ENCODE measurements around the gene TLN1.
A peak's percentile ranks its signal among the peaks of the same experiment; 100 is the strongest.

The TLN1 gene

DNA sequence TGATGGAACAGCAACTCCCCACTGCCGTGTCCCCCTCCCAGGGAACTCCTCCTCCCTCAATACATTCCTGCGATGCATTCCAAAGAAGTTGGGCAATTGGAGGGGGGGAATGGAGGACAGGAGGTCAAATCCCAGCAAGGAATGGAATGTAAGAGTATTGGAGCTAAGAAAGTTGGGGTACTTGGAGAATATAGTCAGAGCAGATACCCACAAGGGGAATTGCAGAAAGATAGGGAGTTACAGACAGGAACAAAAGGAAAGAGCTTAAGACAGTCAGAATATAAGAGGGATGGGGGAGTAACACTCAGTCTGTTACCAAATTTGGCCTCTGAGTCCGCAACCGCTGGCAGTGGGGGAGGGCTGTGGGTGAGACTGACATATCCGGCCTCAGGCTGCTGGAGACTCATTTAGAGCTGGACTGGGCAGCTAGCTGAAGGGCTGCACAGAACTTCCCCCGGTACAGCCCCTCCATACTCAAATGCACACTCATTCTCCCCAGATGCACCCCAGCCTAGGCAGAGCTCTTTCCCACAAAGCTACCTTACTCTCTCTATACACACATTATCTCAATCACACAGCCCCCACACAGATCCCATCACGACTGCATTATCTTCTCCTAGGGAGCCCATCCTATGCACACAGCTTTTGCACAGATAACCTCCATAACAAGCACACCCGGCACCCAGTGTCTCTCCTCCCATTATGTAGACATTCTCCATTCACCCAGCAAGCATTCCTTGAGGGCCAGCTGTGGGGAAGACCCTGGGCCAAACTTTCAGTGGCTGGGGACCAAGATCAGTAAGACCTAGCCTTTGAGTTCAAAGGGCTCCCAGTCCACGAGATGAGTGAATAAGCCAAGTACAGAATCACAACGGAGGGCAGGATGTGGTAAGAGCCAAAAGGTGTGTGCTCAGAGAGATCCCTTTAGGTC, 3.7 kb downstream of the TLN1 start:
- H3K36me3 ChIP-seq (replicated peaks in 1 of 2; ENCODE audit: control insufficient read depth in 2 of 2, insufficient read depth in 2 of 2, low read length in 2 of 2) = peaks cover 21 to 46% of the 10 kb centered on the region in 2 donors
- peak; percentile 72 for DNase-seq (ENCODE audit: low spot score)
- H3K18ac ChIP-seq (ENCODE audit: low read length) = peak overlapping the region; percentile 38
- peak overlapping the region; percentile 91 for H3K27ac ChIP-seq (replicated peaks; ENCODE audit: low read length)
- H3K27me3 ChIP-seq (ENCODE audit: control insufficient read depth in 3 of 3, insufficient read depth in 3 of 3, low read depth in 1 of 3, low read length in 3 of 3) = no peaks in the 10 kb centered on the region
- H3K4me3 ChIP-seq (ENCODE audit: low read length in 2 of 2) = peak overlapping the region in 1 of 2 donors; percentile 38
- no peak overlapping the region for H2BK15ac ChIP-seq (ENCODE audit: low read length)
- no peak overlapping the region for H2AK5ac ChIP-seq (ENCODE audit: low read depth, low read length)
- H3K4me2 ChIP-seq (ENCODE audit: insufficient read depth, low read length, poor library complexity, severe bottlenecking) = peak overlapping the region; percentile 52
- no peak overlapping the region for H3K23ac ChIP-seq (ENCODE audit: low read depth, low read length, poor library complexity)
- H2BK5ac ChIP-seq (ENCODE audit: low read length) = no peak overlapping the region
- H3K4me1 ChIP-seq (ENCODE audit: control insufficient read depth in 2 of 2, insufficient read depth in 1 of 2, low read depth in 1 of 2, low read length in 2 of 2) = peaks cover 41 to 46% of the 10 kb centered on the region in 2 donors
- H3K4ac ChIP-seq (ENCODE audit: low read length) = no peak overlapping the region
- no peaks in the 10 kb centered on the region for H3K9me3 ChIP-seq (replicated peaks in 1 of 2; ENCODE audit: control insufficient read depth in 2 of 2, insufficient read depth in 1 of 2, low read depth in 1 of 2, low read length in 2 of 2)
- WGBS, 2 donors (ENCODE audit: extremely low coverage in 2 of 2, insufficient read length in 2 of 2, insufficient replicate concordance in 1 of 2) = no CpG with 5 or more reads among the region's 10 CpGs
- H3K79me1 ChIP-seq (ENCODE audit: low read depth, low read length) = peaks cover 3% of the 10 kb centered on the region
- peak overlapping the region; percentile 81 for H4K91ac ChIP-seq (ENCODE audit: low read depth, low read length, poor library complexity)
- no peak overlapping the region for H3K9ac ChIP-seq (ENCODE audit: low read depth, low read length, poor library complexity)
- H2AFZ ChIP-seq (ENCODE audit: low read length) = no peak overlapping the region
- H4K8ac ChIP-seq (ENCODE audit: low read depth, low read length) = no peak overlapping the region
- no peak overlapping the region for H2BK12ac ChIP-seq (ENCODE audit: low read length)
- H2BK120ac ChIP-seq (ENCODE audit: low read depth, low read length) = peak overlapping the region; percentile 1
- H3K14ac ChIP-seq (ENCODE audit: low read length) = no peak overlapping the region

DNA sequence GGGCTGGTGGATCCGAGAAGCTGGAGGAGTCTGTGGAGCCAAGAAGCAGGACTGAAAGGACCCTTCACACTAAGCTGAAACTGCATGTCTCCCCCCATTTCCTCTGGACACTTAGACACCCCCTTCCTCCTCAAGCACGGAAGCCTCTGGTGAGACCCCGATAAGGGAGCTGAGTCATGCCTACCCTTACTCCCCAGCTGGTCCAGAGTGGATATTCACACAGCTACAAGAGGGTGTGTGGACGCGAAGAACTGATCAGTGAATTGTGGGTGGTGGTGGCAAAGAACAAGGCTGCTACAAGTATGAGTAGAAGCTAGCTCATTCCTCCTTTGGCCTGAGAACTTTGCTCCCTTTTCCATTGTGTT, 4.3 kb downstream of the TLN1 start:
- no peak overlapping the region for H3K9ac ChIP-seq (ENCODE audit: low read depth, low read length, poor library complexity)
- H3K4me1 ChIP-seq (ENCODE audit: control insufficient read depth in 2 of 2, insufficient read depth in 1 of 2, low read depth in 1 of 2, low read length in 2 of 2) = peaks cover 41% of the 10 kb centered on the region in 2 donors
- peak overlapping the region; percentile 1 for H2BK120ac ChIP-seq (ENCODE audit: low read depth, low read length)
- H3K4me2 ChIP-seq (ENCODE audit: insufficient read depth, low read length, poor library complexity, severe bottlenecking) = peak overlapping the region; percentile 52
- peak overlapping the region; percentile 81 for H4K91ac ChIP-seq (ENCODE audit: low read depth, low read length, poor library complexity)
- no peak overlapping the region for H3K4me3 ChIP-seq (ENCODE audit: low read length in 2 of 2)
- no peak overlapping the region for H2AFZ ChIP-seq (ENCODE audit: low read length)
- H3K79me1 ChIP-seq (ENCODE audit: low read depth, low read length) = peaks cover 3% of the 10 kb centered on the region
- H3K36me3 ChIP-seq (replicated peaks in 1 of 2; ENCODE audit: control insufficient read depth in 2 of 2, insufficient read depth in 2 of 2, low read length in 2 of 2) = peaks cover 24 to 53% of the 10 kb centered on the region in 2 donors
- no peaks in the 10 kb centered on the region for H3K9me3 ChIP-seq (replicated peaks in 1 of 2; ENCODE audit: control insufficient read depth in 2 of 2, insufficient read depth in 1 of 2, low read depth in 1 of 2, low read length in 2 of 2)
- peak overlapping the region; percentile 91 for H3K27ac ChIP-seq (replicated peaks; ENCODE audit: low read length)
- no peak for DNase-seq (ENCODE audit: low spot score)
- peak overlapping the region; percentile 34 for H2AK5ac ChIP-seq (ENCODE audit: low read depth, low read length)
- H2BK15ac ChIP-seq (ENCODE audit: low read length) = no peak overlapping the region
- H3K4ac ChIP-seq (ENCODE audit: low read length) = no peak overlapping the region
- H3K27me3 ChIP-seq (ENCODE audit: control insufficient read depth in 3 of 3, insufficient read depth in 3 of 3, low read depth in 1 of 3, low read length in 3 of 3) = no peaks in the 10 kb centered on the region
- no peak overlapping the region for H4K8ac ChIP-seq (ENCODE audit: low read depth, low read length)
- peak overlapping the region; percentile 91 for H3K18ac ChIP-seq (ENCODE audit: low read length)
- no CpG with 5 or more reads among the region's 5 CpGs for WGBS, 2 donors (ENCODE audit: extremely low coverage in 2 of 2, insufficient read length in 2 of 2, insufficient replicate concordance in 1 of 2)
- no peak overlapping the region for H3K14ac ChIP-seq (ENCODE audit: low read length)
- H2BK12ac ChIP-seq (ENCODE audit: low read length) = no peak overlapping the region
- peak overlapping the region; percentile 43 for H2BK5ac ChIP-seq (ENCODE audit: low read length)
- no peak overlapping the region for H3K23ac ChIP-seq (ENCODE audit: low read depth, low read length, poor library complexity)

DNA sequence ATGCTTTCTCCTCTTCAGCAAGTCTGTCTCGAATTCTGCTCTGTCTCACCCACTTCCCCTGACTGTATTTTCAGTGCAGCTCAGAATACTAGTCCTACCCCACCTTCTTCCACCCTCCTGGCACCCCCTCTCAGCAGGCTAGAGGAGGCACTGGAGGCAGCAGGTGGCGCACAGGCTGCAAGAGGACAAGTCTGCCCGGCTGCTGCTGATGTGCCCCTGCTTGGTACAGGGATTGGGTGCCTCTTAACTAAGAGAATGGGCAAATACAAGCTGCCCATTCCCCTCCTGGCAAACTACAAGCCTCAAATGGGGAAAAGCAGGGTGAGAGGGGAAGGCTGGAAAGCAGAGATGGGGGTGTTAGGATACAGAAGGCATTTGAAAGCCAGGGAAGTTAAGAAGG, 5.1 kb downstream of the TLN1 start:
- Histone ChIP-seq H4K91ac (ENCODE audit: low read depth, low read length, poor library complexity) (peak overlapping the region; percentile 74), H3K14ac (ENCODE audit: low read length) (no peak overlapping the region), H3K36me3 (replicated peaks in 1 of 2; ENCODE audit: control insufficient read depth in 2 of 2, insufficient read depth in 2 of 2, low read length in 2 of 2) (peaks cover 30 to 60% of the 10 kb centered on the region in 2 donors), H3K9ac (ENCODE audit: low read depth, low read length, poor library complexity) (no peak overlapping the region), H2BK15ac (ENCODE audit: low read length) (peak overlapping the region; percentile 12), H4K8ac (ENCODE audit: low read depth, low read length) (no peak overlapping the region), H3K79me1 (ENCODE audit: low read depth, low read length) (peaks cover 3% of the 10 kb centered on the region), H3K18ac (ENCODE audit: low read length) (peak overlapping the region; percentile 82), H3K4me1 (ENCODE audit: control insufficient read depth in 2 of 2, insufficient read depth in 1 of 2, low read depth in 1 of 2, low read length in 2 of 2) (peaks cover 41% of the 10 kb centered on the region in 2 donors), H2BK5ac (ENCODE audit: low read length) (no peak overlapping the region), H3K27me3 (ENCODE audit: control insufficient read depth in 3 of 3, insufficient read depth in 3 of 3, low read depth in 1 of 3, low read length in 3 of 3) (no peaks in the 10 kb centered on the region), H3K4me3 (ENCODE audit: low read length in 2 of 2) (no peak overlapping the region), H2AK5ac (ENCODE audit: low read depth, low read length) (peak overlapping the region; percentile 34), H3K9me3 (replicated peaks in 1 of 2; ENCODE audit: control insufficient read depth in 2 of 2, insufficient read depth in 1 of 2, low read depth in 1 of 2, low read length in 2 of 2) (no peaks in the 10 kb centered on the region), H3K4me2 (ENCODE audit: insufficient read depth, low read length, poor library complexity, severe bottlenecking) (peak overlapping the region; percentile 52), H2BK12ac (ENCODE audit: low read length) (peak overlapping the region; percentile 91), H3K27ac (replicated peaks; ENCODE audit: low read length) (peak overlapping the region; percentile 91), H3K4ac (ENCODE audit: low read length) (peak overlapping the region; percentile 27), H2AFZ (ENCODE audit: low read length) (no peak overlapping the region), H3K23ac (ENCODE audit: low read depth, low read length, poor library complexity) (peak overlapping the region; percentile 66), H2BK120ac (ENCODE audit: low read depth, low read length) (peak overlapping the region; percentile 1)
- WGBS, 2 donors (ENCODE audit: extremely low coverage in 2 of 2, insufficient read length in 2 of 2, insufficient replicate concordance in 1 of 2) = no CpG with 5 or more reads among the region's 3 CpGs
- no peak for DNase-seq (ENCODE audit: low spot score)

DNA sequence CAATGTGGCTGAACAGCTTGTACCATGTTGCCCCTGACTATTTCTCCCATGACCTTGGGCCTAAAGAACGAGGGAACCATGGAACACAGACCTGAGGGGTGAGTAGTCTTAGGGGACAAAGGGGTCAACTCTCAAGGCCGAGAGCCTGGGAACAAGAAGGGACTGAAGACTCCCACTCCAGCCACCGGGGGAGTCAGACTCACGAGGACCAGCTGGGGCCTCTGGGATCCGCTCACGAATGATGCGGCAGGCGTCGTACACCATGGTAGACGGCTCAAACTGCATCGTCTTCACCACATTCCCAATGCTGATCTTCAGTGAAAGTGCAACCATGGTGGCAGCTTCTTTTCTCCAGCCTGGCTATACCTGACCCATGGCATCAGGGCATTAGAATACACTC, 6.6 kb downstream of the TLN1 start:
- H3K9me3 ChIP-seq (replicated peaks in 1 of 2; ENCODE audit: control insufficient read depth in 2 of 2, insufficient read depth in 1 of 2, low read depth in 1 of 2, low read length in 2 of 2) = no peaks in the 10 kb centered on the region
- peaks cover 3% of the 10 kb centered on the region for H3K79me1 ChIP-seq (ENCODE audit: low read depth, low read length)
- no peak overlapping the region for H2BK15ac ChIP-seq (ENCODE audit: low read length)
- no peak overlapping the region for H4K91ac ChIP-seq (ENCODE audit: low read depth, low read length, poor library complexity)
- no peak overlapping the region for H4K8ac ChIP-seq (ENCODE audit: low read depth, low read length)
- H3K14ac ChIP-seq (ENCODE audit: low read length) = no peak overlapping the region
- H3K23ac ChIP-seq (ENCODE audit: low read depth, low read length, poor library complexity) = no peak overlapping the region
- H2BK5ac ChIP-seq (ENCODE audit: low read length) = no peak overlapping the region
- H2AFZ ChIP-seq (ENCODE audit: low read length) = no peak overlapping the region
- no peak overlapping the region for H3K4me2 ChIP-seq (ENCODE audit: insufficient read depth, low read length, poor library complexity, severe bottlenecking)
- H2BK12ac ChIP-seq (ENCODE audit: low read length) = no peak overlapping the region
- no peak for DNase-seq (ENCODE audit: low spot score)
- H3K36me3 ChIP-seq (replicated peaks in 1 of 2; ENCODE audit: control insufficient read depth in 2 of 2, insufficient read depth in 2 of 2, low read length in 2 of 2) = peaks cover 39 to 76% of the 10 kb centered on the region in 2 donors
- H3K27me3 ChIP-seq (ENCODE audit: control insufficient read depth in 3 of 3, insufficient read depth in 3 of 3, low read depth in 1 of 3, low read length in 3 of 3) = no peaks in the 10 kb centered on the region
- H3K4ac ChIP-seq (ENCODE audit: low read length) = no peak overlapping the region
- no CpG with 5 or more reads among the region's 11 CpGs for WGBS, 2 donors (ENCODE audit: extremely low coverage in 2 of 2, insufficient read length in 2 of 2, insufficient replicate concordance in 1 of 2)
- no peak overlapping the region for H3K18ac ChIP-seq (ENCODE audit: low read length)
- no peak overlapping the region for H3K9ac ChIP-seq (ENCODE audit: low read depth, low read length, poor library complexity)
- no peak overlapping the region for H3K4me3 ChIP-seq (ENCODE audit: low read length in 2 of 2)
- H2BK120ac ChIP-seq (ENCODE audit: low read depth, low read length) = no peak overlapping the region
- H3K4me1 ChIP-seq (ENCODE audit: control insufficient read depth in 2 of 2, insufficient read depth in 1 of 2, low read depth in 1 of 2, low read length in 2 of 2) = peaks cover 31 to 32% of the 10 kb centered on the region in 2 donors
- no peak overlapping the region for H3K27ac ChIP-seq (replicated peaks; ENCODE audit: low read length)
- H2AK5ac ChIP-seq (ENCODE audit: low read depth, low read length) = no peak overlapping the region

All from neuronal stem cell (in vitro differentiated cells).